Measurements from ENCODE around the gene SPATA25.

GRCh38 chr20:45897289-45897688 is 9.9 kb upstream of the SPATA25 start:
- TF ChIP-seq CTCF (IDR thresholded peaks at IDR 0.05) = no peak
- TF ChIP-seq TCF7L2 (IDR thresholded peaks at IDR 0.05; ENCODE audit: low read depth, low read length) = no peak
- no peak for TF ChIP-seq POLR2AphosphoS5 (IDR thresholded peaks at IDR 0.05; ENCODE audit: low read depth, low read length)
- no peak for TF ChIP-seq SIN3A (IDR thresholded peaks at IDR 0.05; ENCODE audit: borderline replicate concordance, insufficient read depth, low read depth, low read length)
